ENCODE measurements around the gene TFEB.

TFEB gene

DNA sequence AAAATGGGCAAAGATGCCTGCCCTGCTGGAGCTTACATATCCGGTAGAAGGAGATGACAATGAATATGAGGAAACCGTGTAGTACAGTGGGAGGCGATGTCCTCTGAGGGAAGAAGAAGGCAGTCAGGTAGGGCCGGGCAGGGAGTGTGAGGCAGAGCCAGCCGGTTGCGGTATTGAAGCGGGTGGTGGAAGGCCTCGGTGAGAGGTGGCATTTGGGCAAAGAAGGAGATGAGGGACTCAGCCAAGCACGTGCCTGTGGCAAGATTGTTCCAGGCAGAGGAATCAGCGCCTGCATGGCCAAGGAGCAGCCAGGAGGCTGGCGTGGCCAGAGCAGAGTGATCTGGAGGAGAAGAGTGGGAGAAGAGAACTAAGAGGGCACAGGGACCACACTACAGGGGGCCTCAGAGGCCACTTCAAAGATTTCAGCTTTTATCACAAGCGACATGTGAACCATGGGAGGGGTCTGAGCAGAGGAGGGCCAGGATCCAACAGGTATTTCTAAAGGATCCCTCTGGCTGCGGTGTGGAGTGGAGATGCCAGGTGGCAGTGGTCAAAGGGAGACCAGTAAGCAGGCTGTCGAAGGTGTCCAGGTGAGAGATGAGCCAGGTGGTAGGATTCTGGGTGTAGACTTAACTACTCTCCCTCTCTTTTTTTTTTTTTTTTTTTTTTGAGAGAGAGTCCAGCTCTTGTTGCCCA, 83.3 kb downstream of the TFEB start:
- no peak for DNase-seq (ENCODE audit: low spot score)

DNA sequence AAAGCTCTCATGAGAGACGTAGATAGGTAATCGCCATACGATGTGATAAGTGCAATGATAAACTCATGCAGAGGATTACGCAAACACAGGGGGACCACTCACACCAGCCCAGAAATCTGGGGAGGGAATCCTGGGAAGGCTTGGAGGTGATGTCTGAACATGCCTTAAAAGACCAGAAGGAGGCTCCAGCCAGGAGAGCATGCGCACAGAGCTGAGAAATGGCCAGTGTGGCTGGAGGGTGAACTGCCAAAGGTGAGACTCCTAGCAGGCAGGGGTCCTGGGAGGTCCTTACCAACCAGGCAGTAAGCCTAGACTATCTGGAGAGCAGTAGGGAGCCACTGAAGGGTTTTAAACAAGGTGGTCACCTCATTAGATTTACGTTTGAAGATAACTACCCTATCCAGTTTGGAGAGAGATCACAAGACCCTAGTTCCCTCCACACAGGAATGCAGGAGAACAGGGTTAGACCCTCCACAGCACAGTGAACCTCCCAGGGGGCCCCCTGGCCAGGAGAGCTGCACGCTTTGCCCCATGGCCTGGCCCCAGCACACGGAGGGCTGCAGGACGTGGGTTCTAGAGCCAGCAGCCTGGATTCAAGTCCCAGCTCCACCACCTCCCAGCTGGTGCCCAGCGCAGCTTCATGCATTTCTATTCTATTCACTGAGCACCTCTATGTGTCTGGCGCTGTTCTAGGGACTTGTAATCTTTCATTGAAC, 84.0 kb downstream of the TFEB start:
- DNase-seq (ENCODE audit: low spot score) = no peak

DNA sequence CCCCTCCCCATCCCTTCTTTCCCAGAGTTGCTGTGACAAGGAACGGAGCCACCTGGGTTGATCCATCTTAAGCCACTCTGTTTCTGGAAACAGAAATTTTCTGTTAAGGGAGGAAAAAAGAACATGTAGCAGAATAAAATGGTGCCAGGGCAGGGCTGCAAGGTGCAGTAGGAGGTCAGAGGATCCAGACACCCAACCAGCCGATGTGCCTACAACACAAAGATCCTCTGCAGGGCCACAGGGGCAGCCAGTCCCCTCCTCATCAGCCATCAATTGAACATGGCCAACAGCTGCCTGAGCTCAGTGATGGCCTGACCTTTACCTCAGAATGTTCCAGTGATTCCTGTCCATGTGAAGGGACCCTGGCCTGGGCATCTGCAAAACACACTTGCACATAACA, 85.3 kb downstream of the TFEB start:
- DNase-seq (ENCODE audit: low spot score) = no peak

DNA sequence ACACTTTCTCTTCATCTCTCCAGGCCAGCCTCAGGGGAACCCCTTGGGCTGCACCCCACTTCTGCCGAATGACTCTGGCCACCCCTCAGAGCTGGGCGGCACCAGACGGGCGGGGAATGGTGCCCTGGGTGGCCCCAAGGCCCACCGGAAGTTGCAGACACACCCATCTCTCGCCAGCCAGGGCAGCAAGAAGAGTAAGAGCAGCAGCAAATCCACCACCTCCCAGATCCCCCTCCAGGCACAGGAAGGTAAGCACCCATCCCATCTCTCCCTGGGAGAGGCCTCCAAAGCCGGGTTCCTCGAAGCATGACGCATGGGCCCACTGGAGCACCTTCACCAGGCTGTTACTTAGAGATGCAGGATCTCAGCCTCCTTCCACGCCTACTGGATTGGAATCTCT, 85.8 kb downstream of the TFEB start:
- no peak for DNase-seq (ENCODE audit: low spot score)

DNA sequence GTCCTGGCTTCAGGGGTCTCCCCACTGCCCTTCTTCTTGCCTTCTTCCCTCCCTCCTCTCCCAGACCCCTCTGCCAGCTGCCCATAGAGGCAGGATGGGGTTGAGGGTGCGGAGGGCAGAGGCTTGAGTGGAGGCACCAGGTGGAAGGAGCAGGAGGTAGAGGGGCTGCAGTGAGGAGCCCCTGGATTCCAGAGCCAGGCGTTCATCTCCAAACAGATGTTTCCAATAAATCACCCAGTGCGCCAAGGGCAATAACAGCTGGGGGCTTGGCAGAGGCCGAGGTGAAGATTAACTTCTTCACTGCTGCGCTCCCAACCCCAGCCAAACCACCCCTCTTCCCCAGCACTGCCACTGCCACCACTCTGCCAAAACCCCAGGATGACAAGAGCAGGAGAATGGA, 86.5 kb downstream of the TFEB start:
- DNase-seq (ENCODE audit: low spot score) = no peak

DNA sequence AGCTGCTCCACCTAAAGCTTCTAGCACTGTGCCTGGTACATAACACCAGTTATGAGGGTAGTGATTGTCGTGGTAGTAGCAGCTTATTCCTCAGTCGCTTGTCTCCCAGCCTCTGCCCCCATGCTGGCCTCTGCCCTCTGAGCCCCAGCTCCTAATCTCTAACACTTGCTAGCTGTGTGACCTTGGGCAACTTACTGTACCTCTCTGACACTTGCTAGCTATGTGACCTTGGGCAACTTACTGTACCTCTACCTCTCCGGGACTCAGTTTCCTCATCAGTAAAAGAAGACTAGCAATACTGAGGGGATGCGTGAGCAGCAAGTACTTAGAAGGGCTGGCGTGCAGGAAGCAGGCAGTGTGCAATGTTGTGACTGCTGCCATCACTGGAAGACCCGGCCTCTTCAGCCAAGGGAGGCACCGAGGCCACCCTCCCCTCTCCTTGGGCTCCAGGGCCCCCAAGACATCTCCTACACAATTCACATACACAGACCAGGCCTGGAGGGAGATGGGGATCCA, 87.3 kb downstream of the TFEB start:
- DNase-seq (ENCODE audit: low spot score) = no peak

DNA sequence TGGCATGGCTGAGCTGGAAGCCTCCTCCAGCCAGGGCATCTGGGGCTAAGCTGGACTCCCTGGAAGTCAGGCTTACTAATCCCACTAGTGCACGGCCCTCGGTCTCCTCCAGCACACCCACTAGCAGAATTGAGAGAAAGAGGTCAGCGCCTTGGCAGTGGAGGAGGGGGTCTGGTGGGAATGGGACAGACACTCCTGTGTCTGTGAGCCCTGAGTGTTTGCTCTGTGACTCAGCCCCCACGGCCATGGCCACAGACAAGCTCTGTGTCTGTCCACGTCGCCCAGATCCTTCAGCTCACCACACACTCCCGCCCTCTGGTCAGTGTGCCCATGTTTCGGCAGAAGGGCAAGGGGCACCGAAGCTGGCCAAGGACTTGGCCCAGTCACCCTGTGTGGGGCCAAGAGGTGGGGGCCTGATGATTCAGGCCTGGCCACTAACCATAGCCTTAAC, 88.3 kb downstream of the TFEB start:
- no peak for DNase-seq (ENCODE audit: low spot score)

DNA sequence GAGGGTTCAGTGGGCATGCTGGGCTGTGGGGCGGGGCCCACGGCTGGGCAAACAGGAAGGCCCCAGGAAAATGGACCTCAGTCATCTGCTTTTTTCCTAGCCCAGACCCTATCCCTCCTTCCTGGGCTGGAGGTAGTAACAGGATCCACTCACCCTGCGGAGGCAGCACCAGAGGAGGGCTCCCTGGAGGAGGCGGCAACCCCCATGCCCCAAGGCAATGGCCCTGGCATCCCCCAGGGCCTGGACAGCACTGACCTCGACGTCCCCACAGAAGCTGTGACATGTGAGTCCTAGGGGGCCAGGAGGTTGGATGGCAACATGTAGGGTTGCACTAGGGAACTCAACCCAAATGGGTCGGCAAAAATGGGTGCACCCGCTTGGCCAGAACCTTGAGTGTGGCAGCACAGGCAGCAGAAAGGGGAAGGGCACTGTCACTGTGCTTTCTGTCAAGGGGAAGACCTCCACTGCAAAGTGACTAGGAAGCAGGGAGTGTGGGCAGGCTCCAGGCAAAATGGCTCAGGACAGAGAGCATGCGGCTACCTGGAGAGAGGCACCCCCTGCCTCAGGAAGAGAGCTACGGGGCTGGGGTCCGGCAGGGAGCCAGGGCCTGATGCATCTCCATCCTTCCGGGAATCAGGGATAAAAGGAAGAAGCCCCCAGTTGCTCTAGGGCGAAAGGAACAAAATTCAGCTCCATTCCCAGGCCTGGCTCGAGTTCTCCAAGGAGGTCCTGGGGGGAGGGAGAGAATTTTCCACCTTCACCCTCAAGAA, 89.2 kb downstream of the TFEB start:
- DNase-seq (ENCODE audit: low spot score) = no peak

DNA sequence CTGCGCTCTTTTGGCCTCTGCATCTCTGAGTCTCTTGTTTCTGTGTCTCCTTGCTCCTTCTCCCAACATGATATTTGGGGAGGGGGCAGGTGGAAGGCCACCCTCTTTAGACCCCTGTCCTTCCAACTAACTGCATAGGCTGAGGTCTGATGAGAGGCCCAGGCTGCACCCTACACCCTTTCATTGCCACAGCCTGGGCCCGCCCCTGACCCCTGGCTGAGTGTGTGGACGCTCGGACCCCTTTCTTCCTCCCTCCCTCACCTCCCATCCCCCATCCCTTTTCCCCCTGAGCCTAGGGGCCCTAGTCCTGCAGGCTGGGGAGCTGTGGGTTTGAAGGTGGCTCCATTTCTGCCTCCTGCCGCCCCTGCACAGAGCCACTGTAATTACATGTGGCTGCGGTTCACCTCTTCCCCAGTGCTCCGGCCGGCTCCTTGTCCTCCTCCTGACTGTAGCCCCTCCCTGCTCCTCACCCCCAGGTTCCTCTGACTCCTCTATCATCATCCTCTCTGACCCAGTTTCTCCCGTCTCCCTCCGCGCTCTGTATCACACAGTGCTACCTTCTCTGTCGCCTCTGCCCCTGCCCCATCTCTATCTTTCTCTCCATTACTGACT, 90.3 kb downstream of the TFEB start:
- DNase-seq (ENCODE audit: low spot score) = no peak

DNA sequence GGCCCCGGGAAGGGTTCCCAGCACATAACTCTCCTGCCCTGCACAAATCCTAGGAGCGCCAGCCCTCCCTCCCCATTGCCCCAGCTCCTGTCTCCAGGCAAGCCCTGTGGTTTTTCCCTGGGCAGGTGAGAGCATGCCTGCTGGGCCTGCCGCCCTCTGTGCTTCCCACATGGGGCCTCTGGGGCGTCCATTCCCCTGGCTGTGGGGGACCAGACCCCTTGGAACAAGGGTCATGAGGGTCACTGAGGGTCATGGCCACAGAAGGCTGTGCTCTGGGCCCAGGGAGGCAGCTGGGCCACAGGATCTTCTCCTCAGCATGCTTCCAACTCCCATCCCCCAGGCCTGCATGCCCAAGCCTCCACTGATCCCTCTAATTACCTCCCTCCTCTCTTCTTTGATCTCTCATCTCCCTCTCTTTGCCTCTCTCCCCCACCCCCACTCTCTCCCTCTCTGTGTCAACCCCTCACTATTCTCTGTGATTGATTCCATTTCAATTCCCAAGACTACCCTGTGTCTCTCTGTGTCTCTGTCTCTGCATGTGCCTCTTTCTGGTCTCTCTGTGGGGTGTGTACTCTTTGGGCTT, 91.0 kb downstream of the TFEB start:
- DNase-seq (ENCODE audit: low spot score) = no peak

DNA sequence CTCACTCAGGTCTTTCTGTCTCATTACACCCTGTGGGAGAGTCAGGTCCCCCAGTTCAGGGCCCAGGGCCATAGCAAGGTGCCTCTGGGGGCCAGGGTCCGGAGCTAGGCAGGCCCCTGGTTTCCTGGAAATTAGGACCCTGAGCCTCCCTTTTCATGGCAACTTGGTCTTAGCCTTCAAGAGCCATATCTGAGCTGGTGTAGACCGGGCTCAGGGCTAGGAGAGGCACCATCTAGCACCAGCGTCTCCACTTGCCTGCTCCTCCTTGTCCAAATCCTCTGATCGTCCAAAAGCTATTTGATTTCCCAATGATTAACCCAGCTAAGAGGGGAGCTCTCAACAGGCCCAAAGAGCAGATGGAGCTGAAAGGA, 91.5 kb downstream of the TFEB start:
- no peak for DNase-seq (ENCODE audit: low spot score)

DNA sequence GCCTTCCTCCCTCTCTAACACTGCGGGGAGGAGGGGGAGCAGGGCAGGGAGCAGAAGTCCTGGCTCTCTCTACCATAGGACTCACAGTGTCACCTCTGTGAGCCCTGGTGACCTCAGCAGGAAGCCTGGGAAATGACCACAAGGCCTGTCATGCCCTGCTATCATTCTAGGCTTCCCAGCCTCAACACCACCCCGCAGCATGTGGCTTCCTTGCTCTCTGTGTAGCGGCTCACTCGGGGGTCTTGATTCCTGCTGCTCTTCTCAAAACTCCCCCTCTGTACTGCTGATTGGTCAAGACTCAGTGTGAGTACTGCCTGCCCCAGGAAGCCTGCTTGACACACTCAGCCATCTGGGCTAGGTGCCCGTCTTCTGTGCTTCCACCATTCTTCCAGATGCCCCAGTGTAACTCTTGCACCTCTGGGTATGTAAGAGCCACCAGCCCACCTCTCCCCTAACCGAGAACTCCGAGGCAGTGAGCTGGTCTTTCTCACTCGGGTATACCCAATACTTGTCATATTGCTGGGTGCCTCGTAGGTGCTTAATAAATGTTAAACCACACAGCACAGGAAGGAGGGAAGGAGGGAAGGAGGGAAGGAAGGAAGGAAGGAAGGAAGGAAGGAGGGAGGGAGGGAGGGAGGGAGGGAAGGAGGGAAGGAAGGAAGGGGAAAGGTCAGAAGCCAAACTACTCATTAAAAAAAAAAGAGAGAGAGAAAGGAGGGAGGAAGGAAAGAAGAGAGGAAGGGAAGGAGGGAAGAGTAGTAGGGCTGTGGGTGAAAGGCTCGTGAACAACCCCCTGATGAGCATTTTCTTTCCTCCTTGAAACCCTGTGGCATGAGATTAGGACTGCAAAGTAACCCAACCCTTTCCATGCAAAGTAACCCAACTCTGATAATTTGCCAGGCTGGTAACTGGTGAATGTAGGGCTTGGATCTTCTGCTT, 92.2 kb downstream of the TFEB start:
- DNase-seq (ENCODE audit: low spot score) = no peak

DNA sequence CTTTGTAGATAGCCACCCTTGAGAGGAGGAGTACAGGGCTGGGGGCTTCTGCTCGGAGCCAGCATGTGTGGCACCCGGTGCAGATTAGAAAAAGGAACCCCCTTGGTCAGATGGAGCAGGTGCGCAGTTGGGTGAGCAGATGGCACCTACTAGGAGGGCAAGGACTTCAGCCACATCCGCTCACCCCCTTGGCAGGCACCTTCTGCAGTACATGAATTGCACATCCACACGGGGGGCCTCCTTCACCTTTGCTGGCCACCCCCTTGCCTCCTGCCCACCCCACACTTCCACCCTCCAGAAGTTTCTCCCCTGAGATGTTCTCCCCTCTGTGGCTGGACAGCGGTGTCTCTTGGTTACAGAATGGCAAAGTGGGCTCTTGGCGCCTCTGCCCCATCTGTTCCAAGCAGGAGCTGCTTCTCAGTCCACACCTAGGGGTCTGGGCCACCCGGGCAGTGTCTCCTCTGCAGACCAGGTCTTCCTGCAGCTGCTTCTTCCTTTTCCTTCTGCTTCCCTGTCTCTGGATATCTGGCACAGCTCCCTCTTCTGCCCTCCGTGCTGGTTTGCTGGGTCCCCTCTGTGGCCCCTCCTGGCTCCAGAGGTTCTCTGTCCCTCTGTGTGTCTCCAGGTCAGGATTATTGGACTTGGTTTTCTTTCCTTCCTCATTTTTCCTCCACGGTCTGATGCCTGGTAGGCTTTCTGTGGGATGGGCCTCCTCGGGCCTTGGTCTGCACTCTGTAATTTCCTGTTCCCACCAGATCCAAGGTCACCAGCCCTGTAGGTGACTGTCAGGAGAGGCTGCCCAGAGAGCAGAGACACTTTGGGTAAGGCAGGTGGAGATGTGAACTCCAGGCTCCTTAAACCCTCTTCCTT, 93.1 kb downstream of the TFEB start:
- DNase-seq (ENCODE audit: low spot score) = no peak

DNA sequence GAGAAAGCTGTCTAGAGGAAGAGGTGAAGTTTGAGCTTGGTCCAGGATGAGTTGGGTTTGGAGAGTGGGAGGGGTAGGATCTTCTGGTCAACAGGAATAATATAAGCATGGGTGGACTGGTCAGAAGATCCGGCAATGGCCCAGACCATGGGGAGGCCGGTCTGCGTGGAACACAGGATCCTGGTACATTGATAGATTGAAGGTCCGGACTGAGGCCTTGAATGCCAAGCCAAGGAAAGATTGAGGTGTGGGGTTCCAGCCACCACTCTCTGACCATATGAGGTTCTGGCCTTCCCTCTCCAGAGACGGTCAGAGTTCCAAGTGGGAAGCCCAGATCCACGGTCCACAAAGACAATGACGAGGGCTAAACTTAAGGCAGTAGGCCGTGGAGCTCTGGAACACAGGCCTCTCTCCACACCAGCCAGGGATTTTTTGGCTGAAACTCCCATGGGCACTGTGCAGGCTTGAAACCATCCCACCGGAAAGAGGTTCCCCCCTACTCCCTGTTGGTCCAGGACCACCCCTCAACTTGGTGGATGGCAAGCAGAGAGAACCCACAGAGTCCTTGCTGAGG, 94.0 kb downstream of the TFEB start:
- DNase-seq (ENCODE audit: low spot score) = no peak

DNA sequence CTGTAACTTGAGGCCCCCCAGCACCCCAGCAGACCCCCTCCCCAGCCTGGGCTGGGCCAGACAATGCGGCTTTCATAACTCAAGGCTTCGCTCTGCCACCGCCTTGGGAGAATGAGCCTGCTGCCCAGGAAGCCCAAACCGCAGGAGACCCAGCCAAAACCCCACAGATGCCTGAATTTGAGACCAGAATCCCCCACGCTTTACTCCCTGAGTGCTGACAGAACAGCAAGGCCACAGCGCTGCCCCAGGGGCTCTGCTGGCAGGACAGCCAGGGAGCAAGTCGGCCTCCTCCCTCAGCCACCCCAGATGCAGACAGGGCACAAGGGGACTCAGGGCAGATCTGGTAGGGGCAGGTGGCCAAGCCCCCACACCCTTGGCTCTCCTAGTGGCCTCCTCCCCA, 95.0 kb downstream of the TFEB start:
- DNase-seq (ENCODE audit: low spot score) = no peak

DNA sequence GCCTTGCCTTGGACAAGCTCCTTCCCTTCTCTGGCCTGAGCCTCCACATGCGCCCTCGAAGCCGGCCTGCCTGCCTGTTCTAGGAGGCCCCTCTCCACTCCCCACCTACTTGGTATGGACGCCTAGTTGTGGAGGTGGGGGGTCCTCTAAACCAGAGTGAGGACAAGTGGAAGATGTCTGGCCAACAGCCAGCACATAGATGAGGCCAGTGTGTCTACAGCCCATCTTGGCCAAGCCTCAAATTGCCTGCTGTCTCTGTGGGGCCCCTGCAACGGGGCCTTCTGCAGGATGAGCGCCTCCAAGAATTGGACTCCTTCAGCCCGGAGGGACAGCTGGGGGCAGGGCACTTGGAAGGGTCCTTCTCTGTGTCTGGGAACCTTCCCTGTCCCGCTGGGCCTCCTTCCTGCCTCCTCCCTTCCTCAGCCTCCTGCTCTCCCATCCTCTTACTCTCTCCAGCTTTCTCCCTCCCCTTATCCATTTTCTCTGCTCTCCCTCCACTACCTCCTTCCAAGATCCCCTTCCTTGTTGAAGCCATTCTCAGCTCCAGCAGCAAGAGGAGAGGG, 95.5 kb downstream of the TFEB start:
- no peak for DNase-seq (ENCODE audit: low spot score)

DNA sequence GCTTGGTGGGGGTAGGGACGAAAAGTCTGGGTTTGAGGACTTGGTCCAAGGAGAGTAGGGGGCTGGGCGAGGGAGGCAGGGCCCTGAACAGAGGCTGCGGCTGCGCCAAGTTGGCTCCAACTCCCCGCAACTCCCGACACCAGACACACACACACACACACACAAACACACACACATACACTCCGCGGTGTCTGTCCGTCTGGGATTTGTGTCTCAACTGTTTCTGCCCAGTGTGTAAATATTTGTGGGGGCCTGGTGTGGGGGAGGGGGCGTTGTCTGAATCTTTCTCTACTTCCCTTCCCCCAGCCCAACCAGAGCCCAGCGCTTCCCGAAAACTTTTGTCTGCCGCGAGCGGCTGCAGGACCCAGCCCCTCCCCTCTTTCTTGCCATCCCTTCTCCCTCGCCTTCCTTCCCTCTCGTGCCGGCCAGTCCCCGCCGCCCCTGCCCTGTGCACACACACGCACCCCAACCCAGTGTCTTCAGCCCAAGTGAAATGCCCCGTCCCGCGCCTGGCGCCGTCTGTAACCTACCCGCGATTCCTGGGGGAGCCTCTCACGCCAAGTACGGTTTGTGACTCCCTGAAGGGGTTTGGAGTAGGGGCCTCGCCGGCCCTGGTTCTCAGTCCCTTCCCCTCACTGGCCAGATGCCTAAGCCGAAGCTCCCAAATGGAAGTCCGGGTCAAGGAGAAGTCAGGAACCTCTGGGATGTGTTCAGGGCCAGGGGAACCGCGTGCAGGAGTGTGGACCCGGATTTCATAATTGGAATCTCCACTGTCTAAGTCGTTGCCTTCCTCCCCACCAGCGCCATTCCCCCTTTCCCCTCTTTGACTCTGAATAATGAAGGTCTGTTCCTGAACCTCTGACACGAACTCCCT, 96.2 kb downstream of the TFEB start:
- no peak for DNase-seq (ENCODE audit: low spot score)
